Stimulated activated CD4-positive, alpha-beta T cell treated with anti-CD3 and anti-CD28 coated beads, Interleukin-2, amount 100 ng/mL, for 4 hours (primary cell): Measurements from ENCODE around the gene MAPK11.

Experiments
- DNase-seq: peaks from one replicate; pipeline ENCODE4 v3.0.0-alpha.2; 2020; ENCODE audit warnings: low read depth

The MAPK11 gene

DNA sequence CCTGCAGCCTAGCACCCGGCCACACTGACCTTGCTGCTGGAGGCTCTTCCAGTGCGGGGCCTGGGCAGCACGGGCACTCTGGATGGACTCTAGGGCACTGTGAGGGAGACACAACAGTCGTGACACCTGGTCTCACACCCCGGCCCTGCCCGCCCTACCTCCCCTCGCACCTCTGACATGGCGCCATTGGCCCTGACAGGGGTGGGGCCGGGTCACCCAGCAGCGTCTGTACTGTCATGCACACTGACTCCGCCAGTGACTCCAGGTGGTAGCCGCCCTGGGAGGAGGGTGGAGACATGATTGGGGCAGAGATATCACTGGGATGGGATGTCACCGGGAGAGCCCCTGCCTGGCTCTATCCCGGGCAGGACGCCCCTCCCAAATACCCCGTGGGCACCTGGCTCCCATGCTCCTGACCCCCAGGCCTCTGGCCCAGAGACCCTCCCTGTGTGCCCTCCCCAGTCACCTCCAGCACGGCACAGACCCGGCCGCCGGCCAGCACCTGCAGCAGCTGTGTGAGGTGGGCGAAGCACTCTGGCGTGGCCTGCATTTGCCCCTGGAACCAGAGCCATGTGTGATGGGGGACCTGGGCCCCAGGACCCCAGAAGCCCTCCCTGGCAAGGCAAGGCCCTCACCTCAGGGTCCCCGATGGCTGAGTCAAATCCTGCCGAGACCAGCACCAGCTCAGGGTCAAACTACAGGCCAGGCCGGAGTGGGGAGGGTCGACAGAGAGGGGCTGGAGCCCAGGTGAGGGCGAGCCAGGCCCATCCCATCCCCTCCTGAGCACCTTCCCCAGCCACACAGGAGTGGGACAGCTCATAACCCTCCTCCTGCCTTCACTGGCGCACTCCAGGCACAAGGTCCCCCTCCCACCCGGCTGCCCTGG is 21.7 kb downstream of the MAPK11 start:
- DNase-seq, result no peak

- DNase-seq, result no peak
Measured at GRCh38 chr22:50247748-50248147, 22.4 kb downstream of the MAPK11 start.

GRCh38 chr22:50246242-50247175 is 23.7 kb downstream of the MAPK11 start:
- no peak for DNase-seq

DNA sequence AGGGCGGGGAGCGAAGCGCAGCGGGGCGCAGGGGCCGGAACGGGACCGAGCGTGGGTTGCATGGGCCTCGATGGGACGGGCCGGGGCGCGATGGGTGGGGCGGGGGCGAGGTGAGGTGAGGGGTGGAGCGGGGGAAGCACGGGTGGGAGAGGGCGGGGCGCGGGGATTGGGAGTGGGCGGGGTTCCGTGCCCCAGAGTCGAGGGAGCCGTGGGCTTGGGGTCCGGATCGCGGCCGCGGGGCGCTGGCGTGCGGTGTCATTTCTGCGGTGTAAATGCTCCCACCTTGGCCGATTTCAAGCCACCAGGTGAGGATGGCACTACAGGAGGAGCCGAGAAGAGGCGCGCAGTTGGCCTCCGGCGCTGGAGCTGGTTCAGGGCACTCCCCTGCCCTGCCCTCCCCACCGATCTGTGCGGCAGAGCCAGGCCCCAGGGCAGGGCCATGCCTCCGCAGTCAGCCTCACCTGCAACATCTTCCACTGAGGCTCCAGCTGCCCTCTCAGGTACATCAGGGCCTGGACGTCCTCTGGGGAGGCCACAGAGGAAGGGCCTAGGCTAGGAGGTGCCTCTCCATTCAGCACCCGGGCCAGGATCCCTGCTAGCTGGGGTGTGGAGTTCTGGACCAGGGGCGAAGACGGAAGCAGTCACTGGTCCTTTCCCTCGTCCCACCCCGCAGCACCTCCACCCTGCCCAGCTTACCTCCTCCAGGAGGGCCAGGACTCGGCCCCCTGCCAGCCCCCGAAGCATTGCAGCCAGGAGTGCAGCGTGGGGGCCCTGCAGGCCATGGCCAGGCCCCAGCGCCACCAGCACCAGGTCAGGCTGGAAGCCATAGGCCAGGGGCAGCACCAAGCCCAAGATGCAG is 24.7 kb downstream of the MAPK11 start:
- DNase-seq, result no peak

DNA sequence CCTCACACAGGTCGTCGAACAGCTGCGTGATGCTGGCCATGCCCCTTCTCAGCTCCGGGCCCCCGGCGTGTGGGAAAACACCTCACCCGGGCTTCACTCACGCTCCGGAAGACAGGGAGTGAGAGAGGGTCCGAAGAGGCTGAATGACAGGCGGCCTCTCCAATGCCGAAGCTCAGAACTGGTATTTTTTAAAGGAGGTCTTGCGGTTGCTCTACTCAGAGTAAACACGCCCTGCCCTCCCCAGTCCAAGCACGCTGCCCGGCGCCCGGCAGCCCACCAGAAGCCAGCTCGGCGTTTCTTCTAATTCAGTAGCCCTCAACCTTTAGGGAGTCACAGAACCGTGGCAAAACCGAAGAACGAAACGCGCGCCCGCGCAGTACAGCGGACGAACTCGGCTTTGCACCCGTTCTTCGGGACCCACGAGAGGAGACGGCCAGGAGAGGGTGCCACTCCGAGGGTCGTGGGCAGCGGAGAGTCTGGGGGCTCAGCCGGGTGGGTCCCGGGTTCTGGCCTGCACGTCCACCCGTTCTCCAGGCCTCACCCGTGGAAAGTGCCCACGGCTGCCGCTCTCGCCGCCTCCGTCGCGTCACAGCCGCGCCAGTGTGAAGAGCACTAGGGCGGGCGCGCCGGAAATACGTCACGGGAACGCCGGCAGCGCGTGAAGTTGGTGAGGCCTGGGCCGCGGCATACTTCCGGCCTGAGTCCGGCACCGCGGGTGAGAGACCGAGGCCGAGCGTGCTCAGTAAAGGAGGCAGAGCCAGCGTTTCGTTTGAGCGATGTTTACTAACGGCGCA is 25.6 kb downstream of the MAPK11 start, which contains the start of gene TUBGCP6:
Gene TUBGCP6, minus strand, starts transcription at position 604 of the 794 bp plus-strand sequence. Its CDS starts 564 bp downstream, at position 40.
- peak; percentile 91 for DNase-seq

DNA sequence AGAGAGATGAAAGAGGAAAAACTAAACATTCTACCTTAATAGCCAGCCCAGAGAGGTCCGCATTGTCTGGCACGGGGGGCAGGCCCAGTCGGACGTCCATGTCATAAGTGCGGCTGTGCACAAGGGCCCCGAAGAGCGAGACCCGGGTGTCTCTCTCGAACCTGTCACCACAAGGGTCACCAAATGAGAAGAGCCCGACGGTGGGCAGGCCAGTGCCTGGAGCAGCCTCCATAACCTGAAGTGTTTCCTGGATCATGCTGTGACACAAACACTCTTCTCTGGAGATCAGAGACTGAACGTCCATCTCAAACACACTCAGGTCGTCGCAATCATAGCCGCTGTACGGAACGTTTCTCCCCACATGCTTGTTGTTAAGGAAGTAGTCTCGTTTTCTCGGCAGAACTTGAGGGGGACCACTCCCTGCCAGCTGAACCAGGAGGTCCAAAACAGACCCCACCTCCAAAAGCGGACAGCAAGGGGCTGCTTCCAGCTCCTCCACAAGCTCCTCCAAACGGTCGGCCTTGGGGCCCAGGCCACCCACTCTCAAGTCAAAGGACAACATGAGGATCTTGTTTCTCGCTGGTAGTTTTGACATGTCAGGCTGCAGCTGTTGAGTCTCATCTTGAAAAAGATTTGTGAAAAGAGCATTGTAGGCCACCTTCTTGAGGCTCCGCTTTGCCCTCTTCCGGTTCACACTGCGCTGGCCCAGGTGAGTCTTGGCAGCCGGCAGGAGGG is 26.3 kb downstream of the MAPK11 start:
- no peak for DNase-seq

- DNase-seq, result no peak
Measured at GRCh38 chr22:50242406-50242949, 27.7 kb downstream of the MAPK11 start.

DNA sequence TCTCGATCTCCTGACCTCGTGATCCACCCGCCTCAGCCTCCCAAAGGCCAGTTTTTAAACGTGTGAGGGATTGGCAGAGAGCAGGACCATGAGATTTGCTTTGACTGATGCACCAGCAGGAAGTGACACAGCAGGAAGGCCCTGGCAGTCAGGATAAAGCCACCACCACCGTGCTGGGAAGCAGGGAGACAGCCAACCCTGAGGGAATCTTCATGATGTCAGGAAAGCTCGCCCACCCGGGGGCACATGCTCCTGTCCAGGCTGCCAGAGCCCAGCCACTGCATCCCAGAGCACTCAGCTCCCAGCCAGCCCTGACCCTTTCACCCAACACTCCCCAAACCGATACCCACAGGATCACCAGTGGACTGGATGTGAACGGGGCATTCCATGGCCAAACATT is 31.4 kb downstream of the MAPK11 start:
- DNase-seq, result no peak

DNA sequence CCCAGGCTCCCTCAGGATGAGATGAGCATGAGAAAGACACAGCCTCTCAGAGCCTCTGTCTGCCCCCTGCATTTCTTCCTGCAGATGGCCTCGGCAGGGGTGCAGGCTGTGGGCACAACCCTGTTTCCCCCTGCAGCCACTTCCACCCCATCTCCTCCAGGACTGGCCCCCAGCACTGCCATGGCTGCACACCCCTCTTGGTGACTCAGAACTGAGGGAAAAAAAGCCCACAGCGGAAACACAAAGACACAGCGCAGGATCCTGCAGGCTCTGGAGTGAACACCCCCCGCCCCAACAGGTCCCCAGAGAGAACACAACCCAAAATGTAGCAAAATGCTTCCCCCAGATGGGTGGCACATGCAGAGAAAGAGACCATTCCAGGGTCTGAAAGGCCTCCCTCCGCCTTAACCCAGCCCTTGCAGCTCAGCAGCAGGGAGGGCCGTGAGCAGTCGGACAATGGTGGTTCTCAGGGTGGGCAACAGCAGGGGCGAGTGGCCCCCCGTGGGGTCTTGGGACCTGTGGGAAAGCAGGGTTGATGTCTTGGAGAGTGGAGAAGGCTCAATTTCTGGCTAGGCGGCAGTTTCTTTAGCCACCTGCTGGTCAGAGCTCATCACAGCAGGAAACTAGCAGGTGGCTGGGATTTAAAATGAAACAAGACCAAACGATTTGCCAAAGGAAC is 33.3 kb downstream of the MAPK11 start:
- no peak for DNase-seq

DNA sequence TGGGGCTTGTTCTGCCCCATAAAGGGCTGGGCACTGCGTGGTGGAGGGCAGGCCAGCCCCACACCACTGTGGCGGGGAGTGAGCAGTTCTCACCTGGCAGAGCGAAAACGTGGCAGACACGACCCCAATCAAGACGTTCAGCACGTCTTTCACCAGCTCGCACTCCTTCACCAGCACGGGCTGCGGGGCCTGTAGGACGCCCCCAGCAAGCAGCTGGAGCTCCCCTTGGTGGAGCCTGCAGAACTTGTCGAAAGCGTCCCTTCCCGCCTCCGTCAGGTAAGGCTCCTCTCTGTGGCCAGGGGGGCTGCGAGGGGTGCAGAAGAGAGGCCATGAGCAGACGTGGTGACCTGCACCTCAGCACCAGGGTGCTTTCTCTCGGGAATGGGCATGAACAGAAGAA is 37.0 kb downstream of the MAPK11 start:
- no peak for DNase-seq

- no peak for DNase-seq
Measured at GRCh38 chr22:50232481-50233151, 37.6 kb downstream of the MAPK11 start.

DNA sequence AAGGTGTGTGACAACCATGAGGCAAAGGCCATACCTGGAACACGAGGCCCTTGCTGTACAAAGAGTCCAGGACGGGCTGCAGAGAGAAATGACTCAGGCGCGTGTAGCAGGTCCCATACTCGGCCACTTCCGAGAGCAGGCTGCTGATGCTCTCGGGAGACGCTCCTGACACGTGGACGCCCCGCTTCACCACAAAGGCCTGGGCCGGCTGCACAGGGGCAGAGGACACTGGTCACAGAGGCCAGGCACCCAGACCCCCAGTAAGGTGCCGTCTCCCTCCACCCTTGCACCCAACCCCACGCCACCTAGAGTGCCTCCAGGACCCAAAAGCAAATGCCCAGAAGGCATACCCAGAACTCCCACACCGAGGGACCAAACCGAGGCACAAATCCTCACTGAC is 40.8 kb downstream of the MAPK11 start:
- no peak for DNase-seq

GRCh38 chr22:50228366-50228765 is 41.8 kb downstream of the MAPK11 start:
- DNase-seq, result no peak

GRCh38 chr22:50227579-50228215 is 42.5 kb downstream of the MAPK11 start:
- DNase-seq, result no peak

DNA sequence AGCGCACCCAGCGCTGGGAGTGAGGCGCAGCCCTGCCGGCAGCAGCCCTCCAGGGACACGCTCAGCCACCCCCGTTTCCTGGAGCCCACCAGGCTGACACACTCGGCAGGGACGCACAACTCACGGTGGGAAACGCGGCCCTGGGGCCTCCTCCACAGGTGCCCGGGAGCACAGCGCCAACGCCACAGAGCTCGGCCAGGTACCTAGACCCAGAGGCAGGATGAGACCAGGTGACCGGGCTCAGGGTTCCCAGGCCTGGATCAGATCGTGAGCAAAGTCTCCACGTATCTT is 43.4 kb downstream of the MAPK11 start:
- no peak for DNase-seq

DNA sequence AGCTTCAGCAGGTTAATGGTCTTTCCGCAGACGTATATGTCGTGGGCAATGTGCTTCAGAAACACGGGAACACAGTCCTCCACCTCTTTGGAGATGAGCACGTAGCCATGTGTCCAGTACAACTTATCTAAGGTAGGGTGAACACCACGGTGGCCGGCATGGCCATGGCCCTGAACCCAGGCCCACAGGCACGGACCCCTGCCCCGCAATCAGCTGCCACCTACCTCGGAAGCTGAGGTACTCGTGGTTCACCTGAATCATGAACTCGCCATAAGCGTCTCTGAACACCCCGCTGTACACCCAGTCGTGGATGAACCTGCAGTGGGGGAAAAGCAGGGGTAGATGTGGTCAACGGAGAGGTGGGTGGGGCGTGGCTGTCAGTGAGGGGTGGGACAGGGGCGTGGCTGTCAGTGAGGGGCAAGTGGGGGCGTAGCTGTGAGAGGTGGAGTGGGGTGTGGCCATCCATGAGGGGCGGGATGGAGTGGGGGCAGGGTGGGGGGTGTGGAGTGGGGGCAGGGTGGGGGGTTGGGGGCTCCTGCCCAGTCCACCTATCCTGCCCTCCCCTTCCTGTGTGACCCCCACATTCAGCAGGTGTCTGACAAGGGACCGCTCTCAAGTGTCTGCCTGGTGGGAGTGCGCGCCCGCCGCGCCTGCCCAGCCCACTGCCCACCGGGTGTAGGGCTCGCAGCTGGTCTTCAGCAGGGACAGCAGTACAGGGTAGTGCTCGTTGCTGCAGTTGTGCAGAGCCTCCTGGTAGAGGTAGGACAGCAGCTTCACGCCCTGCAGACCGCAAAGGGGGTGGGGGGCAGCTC is 43.9 kb downstream of the MAPK11 start:
- DNase-seq, result no peak

DNA sequence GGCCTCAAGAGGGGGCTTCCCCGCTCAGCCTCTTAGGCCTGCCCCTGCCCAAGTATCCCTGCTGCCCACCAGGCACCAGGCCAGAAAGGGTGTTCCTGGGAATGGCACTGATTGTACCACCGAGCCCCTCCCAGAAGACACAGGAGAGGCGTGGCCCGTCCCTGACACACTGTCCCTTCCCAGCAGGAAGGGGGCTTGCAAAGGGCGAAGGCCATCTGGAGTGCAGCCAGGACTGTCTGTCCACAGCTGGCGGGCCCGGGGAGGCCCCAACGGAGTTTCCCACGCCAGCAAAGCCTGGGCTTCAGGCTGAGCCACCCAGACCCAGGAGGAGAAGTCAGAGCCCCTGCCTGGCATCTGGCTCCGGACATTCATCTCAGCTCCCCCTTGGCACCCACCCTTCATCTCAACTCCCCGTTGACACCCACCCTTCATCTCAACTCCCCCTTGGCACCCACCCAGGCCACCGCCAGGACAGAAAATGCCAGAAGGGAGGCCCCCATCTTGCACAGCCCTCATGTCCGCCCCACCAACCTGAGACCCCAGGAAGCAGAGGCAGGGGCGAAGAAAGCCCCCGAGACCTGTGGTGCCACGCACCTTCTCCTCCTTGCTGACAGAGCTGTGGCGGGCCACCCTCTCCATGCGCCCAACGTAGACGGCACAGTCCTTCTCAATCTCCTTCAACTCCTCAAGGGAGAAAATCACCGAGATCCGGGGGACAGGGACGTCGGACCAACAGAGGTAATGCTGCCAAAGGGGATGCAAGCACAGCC is 44.8 kb downstream of the MAPK11 start:
- DNase-seq, result no peak
